LNCAP (cell line): ENCODE measurements around the gene ZDHHC1.

Source experiments
- TF ChIP-seq, protein P1 (sequence below): fragments of 450-650 bp; IDR thresholded peaks from 2 replicates; pipeline ENCODE4 v1.5.1; 2017; ENCODE audit warnings: mild to moderate bottlenecking

ZDHHC1 gene

DNA sequence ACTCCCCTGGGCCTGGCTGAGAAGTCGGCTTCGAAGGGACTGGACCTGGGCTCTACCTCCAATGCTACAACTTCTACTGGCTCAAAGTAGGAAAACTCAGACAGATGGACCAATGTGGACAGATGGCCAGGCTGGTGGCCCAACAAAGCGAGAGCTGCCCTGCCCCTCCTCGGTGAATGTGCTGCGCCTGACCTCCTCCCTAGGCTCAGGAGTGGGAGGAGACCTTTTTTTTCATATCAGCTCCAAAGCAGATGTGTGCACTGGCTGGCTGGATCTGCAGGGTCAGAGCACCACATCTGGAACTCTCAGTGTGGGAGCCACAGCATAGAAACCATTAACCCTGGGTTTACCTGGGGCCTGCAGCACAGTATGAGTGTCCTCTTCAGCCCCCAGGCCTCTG lies 43.9 kb upstream of the ZDHHC1 start:
- TF ChIP-seq, protein P1, sequence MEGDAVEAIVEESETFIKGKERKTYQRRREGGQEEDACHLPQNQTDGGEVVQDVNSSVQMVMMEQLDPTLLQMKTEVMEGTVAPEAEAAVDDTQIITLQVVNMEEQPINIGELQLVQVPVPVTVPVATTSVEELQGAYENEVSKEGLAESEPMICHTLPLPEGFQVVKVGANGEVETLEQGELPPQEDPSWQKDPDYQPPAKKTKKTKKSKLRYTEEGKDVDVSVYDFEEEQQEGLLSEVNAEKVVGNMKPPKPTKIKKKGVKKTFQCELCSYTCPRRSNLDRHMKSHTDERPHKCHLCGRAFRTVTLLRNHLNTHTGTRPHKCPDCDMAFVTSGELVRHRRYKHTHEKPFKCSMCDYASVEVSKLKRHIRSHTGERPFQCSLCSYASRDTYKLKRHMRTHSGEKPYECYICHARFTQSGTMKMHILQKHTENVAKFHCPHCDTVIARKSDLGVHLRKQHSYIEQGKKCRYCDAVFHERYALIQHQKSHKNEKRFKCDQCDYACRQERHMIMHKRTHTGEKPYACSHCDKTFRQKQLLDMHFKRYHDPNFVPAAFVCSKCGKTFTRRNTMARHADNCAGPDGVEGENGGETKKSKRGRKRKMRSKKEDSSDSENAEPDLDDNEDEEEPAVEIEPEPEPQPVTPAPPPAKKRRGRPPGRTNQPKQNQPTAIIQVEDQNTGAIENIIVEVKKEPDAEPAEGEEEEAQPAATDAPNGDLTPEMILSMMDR, result no peak

DNA sequence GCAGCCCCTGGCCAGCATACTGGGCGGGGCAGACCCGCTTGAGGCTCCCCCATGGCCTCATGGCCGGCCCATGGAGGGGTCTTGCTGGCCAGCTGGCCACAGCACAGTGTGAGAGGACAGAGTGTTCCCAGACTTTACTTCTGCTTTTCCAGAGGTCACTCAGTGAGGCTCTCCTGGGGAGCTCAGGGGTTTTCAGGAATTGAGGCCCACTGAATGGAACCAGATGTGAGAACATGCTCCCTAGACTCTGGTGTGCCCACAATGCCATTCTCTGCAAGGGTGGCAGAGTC lies 43.5 kb upstream of the ZDHHC1 start:
- TF ChIP-seq, protein P1, result no peak

DNA sequence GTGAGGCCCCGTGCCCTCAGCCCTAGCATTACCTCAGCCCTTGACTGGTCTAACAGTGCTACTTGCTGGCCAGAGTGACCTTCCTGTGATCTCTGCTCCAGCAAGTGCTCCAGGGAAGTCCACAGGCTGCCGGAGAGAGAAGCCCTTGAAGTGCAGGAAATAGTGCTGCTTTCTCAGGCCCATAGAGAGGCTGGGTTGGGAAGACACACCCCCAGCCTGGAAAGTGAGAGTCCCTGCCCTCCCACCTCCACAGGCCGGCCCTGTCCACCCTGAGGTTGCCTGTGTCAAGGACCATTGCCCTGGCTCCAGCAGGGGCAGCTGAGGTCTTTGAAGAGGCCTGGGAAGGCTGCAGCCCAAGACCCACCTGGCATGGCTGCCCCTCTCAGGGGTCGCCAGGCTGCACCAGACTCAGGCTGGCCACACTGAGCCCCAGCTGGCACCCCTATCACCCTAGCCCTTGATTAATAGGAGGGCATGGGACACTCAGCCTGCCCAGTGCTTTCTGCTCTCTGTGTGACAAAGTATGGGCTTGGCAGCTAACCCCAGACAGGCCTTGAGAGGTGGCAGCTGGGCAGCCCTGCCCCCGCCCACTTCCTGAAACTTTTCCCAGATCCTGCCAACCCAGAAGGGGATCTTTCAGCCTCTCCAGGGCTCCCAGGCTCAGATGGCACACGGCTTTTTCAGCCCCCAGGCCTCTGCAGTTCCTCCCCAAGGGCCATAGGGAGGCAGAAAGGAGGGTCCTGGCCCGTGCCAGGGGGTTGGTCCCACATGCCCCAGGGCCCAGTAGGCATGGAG lies 43.0 kb upstream of the ZDHHC1 start:
- TF ChIP-seq, protein P1, result no peak

DNA sequence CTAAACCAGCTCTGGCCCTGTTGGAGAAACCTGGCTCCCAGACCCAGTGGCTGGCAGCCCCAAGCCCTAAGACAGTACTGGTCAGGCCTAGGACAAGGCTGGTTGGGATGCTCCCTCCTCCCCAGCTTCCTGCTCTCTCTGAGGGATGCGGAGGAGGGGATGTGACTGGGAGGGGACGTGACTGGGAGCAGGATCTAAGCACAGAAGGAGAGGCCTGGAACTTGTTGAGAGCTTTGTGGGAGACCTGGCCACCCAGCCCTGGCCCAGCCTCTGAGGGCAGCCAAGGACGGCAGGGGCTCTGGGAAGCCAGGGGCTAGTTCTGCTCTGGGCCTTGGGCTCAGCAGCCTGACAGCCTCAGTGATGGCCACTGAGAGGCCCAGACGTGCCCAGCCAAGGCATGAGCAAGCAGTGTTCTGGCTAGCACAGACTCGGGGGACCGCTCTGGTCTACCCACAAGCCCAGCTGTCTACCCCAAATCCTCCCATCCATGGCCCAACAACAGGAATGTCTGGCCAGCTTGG lies 41.9 kb upstream of the ZDHHC1 start:
- TF ChIP-seq, protein P1, result no peak

DNA sequence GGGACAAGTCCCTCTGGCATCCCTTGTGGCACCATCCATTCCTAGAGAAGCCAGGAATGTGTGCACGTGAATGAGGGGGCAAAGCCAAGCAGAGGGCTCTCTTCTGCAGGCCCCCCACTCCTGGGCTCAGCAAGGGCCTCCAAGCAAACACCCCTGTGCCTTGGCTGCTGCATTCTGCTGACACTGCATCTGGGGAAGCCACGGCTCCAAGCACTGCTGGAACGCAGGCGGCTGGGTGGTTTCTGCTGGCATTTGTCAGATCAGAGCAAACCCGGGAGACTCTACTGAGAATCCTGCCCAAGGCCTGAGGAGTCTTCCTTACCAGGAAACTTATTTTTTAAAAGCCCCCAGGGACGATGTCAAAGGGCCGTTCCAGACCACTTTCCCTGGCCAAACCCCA lies 41.3 kb upstream of the ZDHHC1 start:
- TF ChIP-seq, protein P1, result no peak

DNA sequence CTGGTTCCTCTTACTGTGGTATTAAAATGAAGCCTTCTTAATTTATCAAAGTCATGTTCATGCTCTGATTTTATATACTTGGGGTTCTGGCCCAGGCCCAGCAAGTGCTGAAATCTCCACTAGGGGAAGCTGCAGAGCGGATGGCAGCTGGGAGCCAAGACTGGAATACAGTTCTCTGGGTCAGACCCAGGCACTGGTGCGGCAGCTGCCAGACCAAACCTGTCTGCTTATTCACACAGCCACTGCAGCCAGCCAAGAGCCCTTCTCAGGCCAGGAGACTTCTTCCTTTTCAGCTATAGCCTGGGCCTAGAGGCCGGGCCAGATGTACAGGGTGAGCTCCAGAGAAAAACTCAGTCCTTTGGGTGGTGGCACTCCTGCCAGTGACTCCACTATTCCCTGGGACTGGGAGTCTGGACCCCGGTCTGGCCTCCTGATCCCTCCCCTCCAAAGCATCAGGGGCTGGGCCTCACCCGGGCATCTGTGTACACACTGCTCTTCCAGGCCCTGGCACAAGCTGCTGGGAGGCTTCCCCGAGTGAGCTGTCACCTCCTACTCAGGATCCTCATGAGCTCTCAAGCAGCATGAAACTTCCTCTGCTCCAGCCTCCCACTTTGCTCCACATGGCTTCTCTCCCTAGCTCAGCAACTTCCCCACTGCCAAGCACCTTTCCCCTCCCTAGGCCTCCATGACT lies 40.3 kb upstream of the ZDHHC1 start:
- TF ChIP-seq, protein P1, result peak; percentile 85

DNA sequence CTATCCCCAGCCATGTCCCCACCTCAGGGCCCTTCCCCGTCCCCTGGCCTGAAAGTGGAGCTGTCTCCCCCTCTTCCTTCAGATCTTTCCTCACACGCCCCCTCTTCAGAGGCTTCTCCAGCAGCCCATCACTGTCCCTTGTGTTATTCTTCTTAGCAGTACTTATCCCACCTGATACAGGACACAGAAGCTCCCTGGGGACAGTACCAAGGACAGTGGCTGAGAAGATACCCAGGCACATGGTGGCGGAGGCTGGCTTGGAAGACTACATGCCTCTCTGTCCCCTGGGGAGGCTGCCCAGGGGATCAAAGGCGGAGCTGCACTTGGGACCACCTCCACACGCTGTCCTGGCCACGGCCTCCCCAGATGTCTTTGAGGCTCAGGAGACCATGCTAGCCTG lies 38.6 kb upstream of the ZDHHC1 start:
- TF ChIP-seq, protein P1, result no peak
